NCI-H1417 treated with DMSO at 0.1 percent for 48 hours (cell line): Measurements from ENCODE around the gene ITGA1.
"Not testable (repeated sequence)": the region's sequence is repeated elsewhere in the genome, so short reads cannot be mapped to it uniquely, and the experiment has no call there.

Experiments
- DNase-seq: peaks from one replicate; lab custom pipeline; 2025; lab: John Stamatoyannopoulos, UW

ITGA1 gene

DNA sequence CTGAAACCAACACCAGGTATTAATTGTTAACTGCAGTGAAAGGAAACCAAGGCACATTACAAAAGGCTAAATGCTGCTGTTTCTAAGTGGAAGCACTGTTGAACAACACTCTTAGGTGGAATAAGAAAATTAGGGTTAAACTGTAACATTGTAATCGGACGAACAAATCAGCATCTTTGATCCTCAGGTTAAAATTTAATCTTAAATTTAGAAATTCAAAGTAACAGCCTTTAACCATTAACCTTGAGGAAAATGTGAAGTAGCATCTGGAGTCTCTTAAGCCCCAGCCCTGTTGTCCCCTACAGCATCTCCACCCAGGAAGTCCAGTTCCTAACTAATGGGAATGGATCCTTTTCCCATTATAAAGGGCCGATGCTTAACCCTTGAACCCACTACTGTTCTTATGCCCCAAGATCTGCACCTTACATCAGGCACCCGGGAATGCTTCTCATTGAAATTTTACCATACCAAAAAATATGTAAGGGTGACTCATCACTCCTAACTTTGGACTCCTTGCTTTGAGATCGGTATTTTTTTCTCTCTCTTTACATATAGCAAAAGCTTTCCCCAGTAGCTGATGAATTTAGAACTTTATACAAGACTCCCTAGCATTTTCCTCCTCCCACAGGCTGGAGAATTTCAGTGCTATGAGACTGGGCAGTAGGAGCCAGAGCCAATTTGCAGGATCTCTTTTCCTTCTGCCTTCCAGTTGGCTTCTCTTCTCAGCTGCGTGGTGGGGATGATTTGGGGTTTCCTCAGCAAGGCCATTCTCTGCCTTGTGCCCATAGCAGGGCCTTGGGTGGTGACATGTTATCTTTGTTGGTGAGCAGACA lies 169.4 kb downstream of the ITGA1 start:
- no peak for DNase-seq

DNA sequence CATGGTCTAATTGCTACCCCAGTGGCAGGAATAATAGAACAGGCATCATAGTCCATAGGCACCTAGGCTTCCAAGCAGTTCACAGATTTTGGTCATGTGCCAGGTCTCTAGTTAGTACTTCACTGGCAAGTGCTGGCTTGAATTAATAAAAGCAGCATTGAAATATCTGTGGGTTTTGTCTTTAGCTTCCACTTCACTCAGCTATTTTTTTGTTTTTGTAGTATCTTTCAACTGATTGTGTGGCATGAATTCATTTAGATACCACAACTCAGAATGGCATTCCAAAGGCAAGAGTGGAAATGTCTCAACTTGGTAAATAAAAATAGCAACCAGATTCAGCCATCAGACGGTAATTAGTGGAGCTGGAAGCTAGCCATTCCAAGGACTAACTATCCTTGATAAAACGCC lies 173.6 kb downstream of the ITGA1 start:
- no peak for DNase-seq

DNA sequence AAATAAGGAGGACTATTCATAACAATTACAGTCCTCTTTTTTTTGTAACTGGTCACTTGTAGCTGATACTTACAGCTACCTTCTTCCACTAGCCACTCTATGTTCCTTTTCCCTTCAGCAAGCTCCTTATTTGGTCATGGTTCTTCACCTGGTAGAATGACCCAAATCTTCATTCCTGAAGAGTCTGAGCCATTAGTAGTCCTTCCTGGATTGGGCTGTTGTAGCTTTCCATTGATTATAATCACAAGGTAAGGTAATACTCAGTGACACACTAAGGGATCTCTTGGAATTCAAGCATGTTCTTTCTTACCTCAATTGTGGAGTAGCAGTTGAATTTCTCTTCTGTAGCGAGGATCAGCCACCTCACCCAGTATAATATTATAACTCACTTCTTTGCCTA lies 175.9 kb downstream of the ITGA1 start:
- DNase-seq, result no peak

- DNase-seq, result no peak
These were observed 176.4 kb downstream of the ITGA1 start for GRCh38 chr5:52964138-52964537.

DNA sequence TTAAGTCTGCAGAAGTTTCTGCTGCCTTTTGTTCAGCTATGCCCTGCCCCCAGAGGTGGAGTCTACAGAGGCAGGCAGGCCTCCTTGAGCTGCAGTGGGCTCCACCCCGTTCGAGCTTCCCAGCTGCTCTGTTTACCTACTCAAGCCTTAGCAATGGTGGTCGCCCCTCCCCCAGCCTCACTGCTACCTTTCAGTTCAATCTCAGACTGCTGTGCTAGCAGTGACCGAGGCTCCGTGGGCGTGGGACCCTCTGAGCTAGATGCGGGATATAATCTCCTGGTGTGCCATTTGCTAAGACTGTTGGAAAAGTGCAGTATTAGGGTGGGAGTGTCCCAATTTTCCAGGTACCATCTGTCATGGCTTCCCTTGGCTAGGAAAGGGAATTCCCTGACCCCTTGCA lies 188.4 kb downstream of the ITGA1 start:
- DNase-seq, result not testable (repeated sequence)

DNA sequence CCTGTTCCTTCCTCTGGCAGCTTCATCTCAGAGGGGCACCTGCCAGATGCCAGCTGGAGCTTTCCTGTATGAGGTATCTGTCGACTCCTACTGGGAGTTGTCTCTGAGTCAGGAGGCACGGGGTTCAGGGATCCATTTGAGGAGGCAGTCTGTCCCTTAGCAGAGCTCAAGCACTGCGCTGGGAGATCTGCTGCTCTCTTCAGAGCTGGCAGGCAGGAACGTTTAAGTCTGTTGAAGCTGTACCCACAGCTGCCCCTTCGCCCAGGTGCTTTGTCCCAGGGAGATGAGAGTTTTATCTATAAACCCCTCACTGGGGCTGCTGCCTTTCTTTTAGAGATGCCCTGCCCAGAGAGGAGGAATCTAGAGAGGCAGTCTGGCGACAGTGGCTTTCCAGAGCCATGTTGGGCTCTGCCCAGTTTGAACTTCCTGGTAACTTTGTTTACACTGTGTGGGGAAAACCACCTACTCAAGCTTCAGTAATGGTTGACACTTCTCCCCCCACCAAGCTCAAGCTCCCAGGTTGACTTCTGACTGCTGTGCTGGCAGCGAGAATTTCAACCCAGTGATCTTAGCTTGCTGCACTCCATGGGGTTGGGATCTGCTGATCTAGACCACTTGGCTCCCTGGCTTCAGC lies 189.7 kb downstream of the ITGA1 start:
- no peak for DNase-seq

DNA sequence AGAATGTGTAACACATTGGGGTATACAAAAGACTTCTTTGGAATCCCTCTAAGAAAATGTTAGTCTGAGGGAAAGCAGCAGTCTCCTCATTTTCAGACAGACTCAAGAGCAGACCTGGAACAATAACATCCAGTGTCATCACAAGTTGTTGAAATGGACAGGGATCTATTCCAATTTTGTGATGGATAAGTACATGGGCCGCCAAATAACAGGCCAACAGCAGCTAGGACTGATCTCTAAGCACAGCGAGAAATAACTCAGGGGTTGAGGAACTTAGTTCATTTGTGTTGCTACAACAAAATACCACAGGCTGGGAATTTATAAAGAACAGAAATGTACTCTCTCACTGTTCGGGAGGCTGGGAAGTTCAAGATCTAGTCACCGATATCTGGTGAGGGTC lies 193.8 kb downstream of the ITGA1 start:
- no peak for DNase-seq

- DNase-seq, result no peak
These were observed 196.3 kb downstream of the ITGA1 start for GRCh38 chr5:52983731-52984636.

- DNase-seq, result no peak
These were observed 197.6 kb downstream of the ITGA1 start for GRCh38 chr5:52985306-52985705.

DNA sequence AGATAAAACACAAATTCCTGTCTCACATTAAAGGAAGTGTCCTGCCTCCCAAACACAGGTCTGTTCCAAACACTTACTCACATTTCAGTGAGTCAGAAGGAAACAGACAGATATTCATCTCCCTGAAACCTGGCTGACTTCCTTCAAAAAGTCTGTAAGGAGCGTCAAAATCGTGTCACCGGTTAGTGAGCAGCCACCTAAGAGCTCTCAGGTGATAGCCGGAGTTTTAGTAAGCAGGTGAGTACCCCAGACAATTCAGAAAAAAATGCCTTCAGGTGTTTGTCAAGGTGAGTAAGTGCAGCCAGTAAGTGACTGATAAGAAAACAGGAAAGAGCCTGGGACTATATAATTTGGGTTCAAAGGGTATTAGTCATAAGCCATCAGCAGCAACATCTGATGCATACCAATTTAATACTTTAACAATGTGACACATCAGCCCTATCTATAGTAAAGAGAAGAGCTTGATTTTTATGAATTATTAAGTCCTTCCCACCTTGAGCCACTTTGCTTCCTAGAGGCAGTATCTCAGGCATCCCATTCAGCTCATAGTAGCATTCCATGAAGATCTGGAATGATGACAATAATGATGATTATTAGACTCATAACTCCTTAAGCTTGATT lies 200.1 kb downstream of the ITGA1 start:
- no peak for DNase-seq

DNA sequence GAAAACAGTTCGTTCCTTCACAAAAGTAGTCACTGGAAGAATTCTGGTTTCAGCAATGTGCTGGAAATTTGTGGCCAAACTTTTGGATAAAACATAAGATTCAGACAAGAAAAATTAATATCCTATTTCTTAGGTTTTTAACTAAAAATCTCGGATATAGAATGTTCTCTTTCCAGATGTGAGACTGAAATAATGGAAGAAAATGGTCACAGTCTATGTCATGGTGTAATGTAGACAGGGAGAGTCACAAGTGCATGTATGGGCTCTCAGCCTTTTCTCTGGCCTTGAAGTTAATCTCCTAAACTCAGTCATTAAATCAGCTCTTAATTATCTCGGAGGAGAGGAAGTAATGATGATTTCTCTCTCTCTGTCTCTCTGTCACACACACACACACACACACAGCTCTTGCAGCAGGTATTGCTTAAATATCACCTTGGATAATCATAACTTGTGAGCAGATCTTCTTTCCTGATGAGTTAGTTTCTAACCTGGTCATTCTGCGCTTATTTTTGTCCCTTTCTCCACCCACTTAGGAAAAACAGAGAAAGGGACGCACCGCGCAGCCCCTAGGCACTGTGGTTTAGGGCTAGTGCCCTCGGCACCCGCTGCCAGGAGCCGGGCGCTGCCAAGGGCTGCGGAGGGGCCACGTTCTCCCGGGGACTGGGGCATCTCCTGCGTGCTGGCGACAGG lies 200.8 kb downstream of the ITGA1 start:
- no peak for DNase-seq

DNA sequence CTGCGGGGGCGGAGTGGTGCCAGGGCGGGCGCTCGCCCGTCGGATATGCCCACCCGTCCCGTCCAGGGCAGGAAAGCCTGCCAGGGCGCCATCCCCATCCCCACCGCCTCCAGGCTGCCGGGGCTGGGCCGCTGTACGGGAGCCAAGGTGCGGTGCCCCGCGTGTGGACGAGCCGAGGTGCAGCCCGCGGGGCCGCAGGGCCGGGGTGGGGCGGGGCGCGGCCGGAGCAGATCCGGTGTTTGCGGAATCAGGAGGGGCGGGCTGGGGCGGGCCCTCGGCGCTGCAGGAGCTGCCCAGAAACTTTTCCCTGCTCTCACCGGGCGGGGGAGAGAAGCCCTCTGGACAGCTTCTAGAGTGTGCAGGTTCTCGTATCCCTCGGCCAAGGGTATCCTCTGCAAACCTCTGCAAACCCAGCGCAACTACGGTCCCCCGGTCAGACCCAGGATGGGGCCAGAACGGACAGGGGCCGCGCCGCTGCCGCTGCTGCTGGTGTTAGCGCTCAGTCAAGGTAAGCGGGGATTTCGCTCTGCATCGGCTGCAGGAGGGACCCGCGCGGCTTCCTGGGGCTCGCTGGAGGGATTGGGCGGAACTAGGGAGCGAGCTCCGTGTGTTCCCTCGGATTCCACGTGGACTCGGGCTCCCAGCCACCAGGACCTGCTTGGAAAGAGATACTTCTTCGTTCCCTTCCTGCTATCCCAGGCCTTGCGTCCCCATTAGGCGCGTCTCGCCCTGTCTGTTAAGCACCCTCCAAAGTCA lies 201.5 kb downstream of the ITGA1 start, which contains the start of gene ITGA2:
Gene ITGA2, plus strand, starts transcription at position 328 of the 756 bp plus-strand sequence. Its CDS starts 117 bp downstream, at position 445.
- no peak for DNase-seq

- DNase-seq, result no peak
These were observed 202.2 kb downstream of the ITGA1 start for GRCh38 chr5:52989781-52990527.

DNA sequence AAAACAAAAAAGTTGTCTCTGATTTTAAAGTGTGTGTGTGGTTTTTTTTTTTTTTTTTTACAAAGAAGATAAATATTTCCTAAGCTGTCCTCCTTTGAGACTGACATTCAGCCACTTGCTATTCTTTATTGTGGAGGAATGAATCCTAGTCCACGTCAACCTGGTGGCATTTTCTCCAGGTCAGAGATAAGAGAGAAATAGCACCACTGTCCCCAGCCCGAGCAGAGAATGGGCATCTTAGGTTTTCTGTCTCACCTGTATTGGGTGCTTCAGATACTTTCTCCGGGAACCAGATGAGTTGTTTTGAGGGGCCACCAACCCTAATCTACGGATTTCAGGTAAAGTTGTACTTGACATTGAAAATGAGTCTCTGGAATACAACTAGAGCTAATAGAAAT lies 202.8 kb downstream of the ITGA1 start:
- no peak for DNase-seq

- no peak for DNase-seq
These were observed 205.7 kb downstream of the ITGA1 start for GRCh38 chr5:52993367-52993766.

DNA sequence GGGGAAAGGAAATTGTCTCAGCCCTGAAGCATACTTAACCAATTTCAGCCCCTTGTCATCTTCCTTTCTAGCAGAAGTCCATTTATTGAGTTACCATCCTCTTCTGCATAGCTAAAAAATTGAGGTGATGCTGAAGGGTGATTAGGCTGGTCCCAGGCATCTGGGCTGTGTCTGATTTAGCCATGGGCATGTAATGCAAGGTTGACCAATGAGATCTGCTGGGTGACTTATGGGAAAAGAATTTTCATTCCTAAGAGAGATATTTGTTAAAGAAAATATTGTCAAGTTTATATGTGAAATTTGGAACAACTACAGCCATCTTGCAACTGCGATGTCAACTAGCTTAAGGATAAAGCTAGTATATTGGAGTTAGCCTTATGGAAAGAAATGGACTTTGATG lies 206.6 kb downstream of the ITGA1 start:
- DNase-seq, result no peak

GRCh38 chr5:52995095-52995494 lies 207.4 kb downstream of the ITGA1 start:
- DNase-seq, result no peak

GRCh38 chr5:52995914-52996313 lies 208.2 kb downstream of the ITGA1 start:
- DNase-seq, result no peak

DNA sequence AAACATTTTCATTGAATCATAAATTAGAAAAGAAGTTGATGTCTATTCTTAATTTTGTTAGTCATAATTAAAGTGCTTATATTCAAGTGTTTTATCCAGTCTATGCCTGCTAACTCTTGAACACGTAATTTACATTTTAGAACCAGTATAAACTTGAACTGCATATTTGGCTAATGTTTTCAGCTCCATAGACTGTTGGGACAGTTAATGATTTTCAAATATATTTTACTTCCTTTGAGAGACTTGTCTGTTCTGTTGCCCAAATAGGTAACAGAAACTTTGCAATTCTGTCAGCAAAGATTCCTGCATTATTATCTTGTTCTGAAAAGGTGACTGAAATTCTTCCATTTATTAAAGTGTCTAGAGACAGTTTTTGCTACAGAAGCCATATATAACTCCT lies 209.3 kb downstream of the ITGA1 start:
- DNase-seq, result no peak

- no peak for DNase-seq
These were observed 209.7 kb downstream of the ITGA1 start for GRCh38 chr5:52997424-52997823.
